ENCODE data around the gene RNF115. TPM values are rescaled to one million over a fixed set of nuclear protein-coding genes. Genes with fewer than 3 reads are reported as not detected.
"Not testable (repeated sequence)": the region's sequence is repeated elsewhere in the genome, so short reads cannot be mapped to it uniquely, and the experiment has no call there.

Gene RNF115
- total RNA-seq, 1 donor from 2014 or later, result 15.3 TPM

- H3K4me2 ChIP-seq (ENCODE audit: low read length), result peak within 1 kb of the TSS; percentile 89
- Mint-ChIP-seq H3K27ac (ENCODE audit: unreplicated experiment) (peak within 1 kb of the TSS; percentile 21), H3K4me3 (ENCODE audit: unreplicated experiment) (no peak within 1 kb of the TSS), H3K27me3 (ENCODE audit: low read depth, unreplicated experiment) (no peaks in the 10 kb centered on the region), H3K36me3 (ENCODE audit: low read depth, unreplicated experiment) (no peaks in the 10 kb centered on the region), H3K9me3 (ENCODE audit: unreplicated experiment) (no peaks in the 10 kb centered on the region), H3K4me1 (ENCODE audit: low read depth, unreplicated experiment) (peaks cover 19% of the 10 kb centered on the region)
- H3K27me3 ChIP-seq (ENCODE audit: insufficient read depth, low read length), result no peaks in the 10 kb centered on the region
- no peaks in the 10 kb centered on the region for H3K9me3 ChIP-seq (ENCODE audit: insufficient read depth, low read depth, low read length)
- TF ChIP-seq CTCF (IDR thresholded peaks at IDR 0.05; ENCODE audit: insufficient read depth, low read depth, low read length) (no peak), EZH2 (IDR thresholded peaks at IDR 0.05; ENCODE audit: insufficient read depth, low read length) (no peak)
- H2AFZ ChIP-seq (ENCODE audit: low read depth, low read length), result no peak within 1 kb of the TSS
- no peaks in the 10 kb centered on the region for H4K20me1 ChIP-seq (ENCODE audit: insufficient read depth, low read length)
- peak within 1 kb of the TSS; percentile 81 for H3K9ac ChIP-seq (ENCODE audit: low read length)
- H3K27ac ChIP-seq (ENCODE audit: low read depth, low read length), result peak within 1 kb of the TSS; percentile 84
- DNase-seq (ENCODE audit: low read depth) (no peak), FAIRE-seq (no peak)
- H3K4me3 ChIP-seq (ENCODE audit: insufficient read depth, low read depth, low read length), result no peak within 1 kb of the TSS
- no peaks in the 10 kb centered on the region for H3K79me2 ChIP-seq (ENCODE audit: insufficient read depth, low read length)
- no peaks in the 10 kb centered on the region for H3K36me3 ChIP-seq (ENCODE audit: insufficient read depth, low read length)
- peaks cover 14% of the 10 kb centered on the region for H3K4me1 ChIP-seq (ENCODE audit: insufficient read depth, low read length)
Observed at GRCh38 chr1:145719230-145720079, 104.4 kb downstream of the RNF115 start, which contains the start of gene CD160. Gene CD160 (plus strand): TSS chr1:145719499. CDS start chr1:145728328, 8,829 bp downstream.

GRCh38 chr1:145718465-145718864 is 105.4 kb downstream of the RNF115 start:
- not testable (repeated sequence) for H3K36me3 ChIP-seq (ENCODE audit: insufficient read depth, low read length); FAIRE-seq; H3K79me2 ChIP-seq (ENCODE audit: insufficient read depth, low read length); H4K20me1 ChIP-seq (ENCODE audit: insufficient read depth, low read length); H3K4me3 Mint-ChIP-seq (ENCODE audit: unreplicated experiment); H3K27me3 Mint-ChIP-seq (ENCODE audit: low read depth, unreplicated experiment); H3K4me3 ChIP-seq (ENCODE audit: insufficient read depth, low read depth, low read length); H3K27ac Mint-ChIP-seq (ENCODE audit: unreplicated experiment); H3K27me3 ChIP-seq (ENCODE audit: insufficient read depth, low read length); H3K4me2 ChIP-seq (ENCODE audit: low read length); H3K9me3 ChIP-seq (ENCODE audit: insufficient read depth, low read depth, low read length); DNase-seq (ENCODE audit: low read depth); H2AFZ ChIP-seq (ENCODE audit: low read depth, low read length); H3K9ac ChIP-seq (ENCODE audit: low read length); H3K27ac ChIP-seq (ENCODE audit: low read depth, low read length); H3K36me3 Mint-ChIP-seq (ENCODE audit: low read depth, unreplicated experiment); H3K9me3 Mint-ChIP-seq (ENCODE audit: unreplicated experiment)
- H3K4me1 ChIP-seq (ENCODE audit: insufficient read depth, low read length), result peaks cover 14% of the 10 kb centered on the region
- peaks cover 19% of the 10 kb centered on the region for H3K4me1 Mint-ChIP-seq (ENCODE audit: low read depth, unreplicated experiment)

GRCh38 chr1:145717833-145718232 is 106.1 kb downstream of the RNF115 start:
- peaks cover 19% of the 10 kb centered on the region for H3K4me1 Mint-ChIP-seq (ENCODE audit: low read depth, unreplicated experiment)
- H3K27ac Mint-ChIP-seq (ENCODE audit: unreplicated experiment), result no peak overlapping the region
- FAIRE-seq (no peak), DNase-seq (ENCODE audit: low read depth) (no peak)
- H2AFZ ChIP-seq (ENCODE audit: low read depth, low read length), result no peak overlapping the region
- no peaks in the 10 kb centered on the region for H3K9me3 Mint-ChIP-seq (ENCODE audit: unreplicated experiment)
- no peaks in the 10 kb centered on the region for H3K36me3 ChIP-seq (ENCODE audit: insufficient read depth, low read length)
- H3K9ac ChIP-seq (ENCODE audit: low read length), result no peak overlapping the region
- no peak overlapping the region for H3K27ac ChIP-seq (ENCODE audit: low read depth, low read length)
- peaks cover 4% of the 10 kb centered on the region for H3K27me3 Mint-ChIP-seq (ENCODE audit: low read depth, unreplicated experiment)
- H3K4me2 ChIP-seq (ENCODE audit: low read length), result no peak overlapping the region
- H3K4me1 ChIP-seq (ENCODE audit: insufficient read depth, low read length), result peaks cover 14% of the 10 kb centered on the region
- H3K4me3 Mint-ChIP-seq (ENCODE audit: unreplicated experiment), result no peak overlapping the region
- H3K4me3 ChIP-seq (ENCODE audit: insufficient read depth, low read depth, low read length), result no peak overlapping the region
- no peaks in the 10 kb centered on the region for H3K9me3 ChIP-seq (ENCODE audit: insufficient read depth, low read depth, low read length)
- H3K79me2 ChIP-seq (ENCODE audit: insufficient read depth, low read length), result no peaks in the 10 kb centered on the region
- H4K20me1 ChIP-seq (ENCODE audit: insufficient read depth, low read length), result no peaks in the 10 kb centered on the region
- H3K36me3 Mint-ChIP-seq (ENCODE audit: low read depth, unreplicated experiment), result no peaks in the 10 kb centered on the region
- no peak for TF ChIP-seq CTCF (IDR thresholded peaks at IDR 0.05; ENCODE audit: insufficient read depth, low read depth, low read length)
- no peak for TF ChIP-seq EZH2 (IDR thresholded peaks at IDR 0.05; ENCODE audit: insufficient read depth, low read length)
- H3K27me3 ChIP-seq (ENCODE audit: insufficient read depth, low read length), result no peaks in the 10 kb centered on the region

Data from astrocyte (in vitro differentiated cells and primary cell).